PC-3 (cell line): ENCODE measurements around the gene RNF121. TPM values are rescaled to one million over a fixed set of nuclear protein-coding genes. Genes with fewer than 3 reads are reported as not detected.

Source experiments
- ATAC-seq: fragments of 200-7000 bp; cut with Tn5 transposase; 2 replicates; pipeline ENCODE4 v1.9.1; 2020; ENCODE audit warnings: mild to moderate bottlenecking, moderate library complexity
- BruUV-seq: library from RNA; stranded (reverse); fragments of 400-500 nt; replicated peaks from 2 replicates; lab custom pipeline; 2021; lab: Mats Ljungman, UMichigan
- CTCF ChIA-PET: fragments of 300-600 bp; sonication (Branson Sonifier 250); formaldehyde crosslinking; loops from one replicate; lab custom pipeline; 2022; ENCODE audit warnings: antibody characterized with exemption; lab: Charles Lee
- POLR2A ChIA-PET: fragments of 300-600 bp; sonication (Branson Sonifier 250); formaldehyde crosslinking; loops from one replicate; lab custom pipeline; 2022; ENCODE audit warnings: antibody characterized with exemption; ENCODE audit not compliant: unreplicated experiment; lab: Charles Lee
- DNase-seq: peaks from one replicate; pipeline ENCODE4 v3.0.0-alpha.2; 2015
- H2AFZ ChIP-seq: fragments of 300-600 bp; sonication (generic); 2 replicates; pipeline ENCODE4 v1.6.0; 2016; ENCODE audit warnings: antibody characterized with exemption, low read length
- H3F3A ChIP-seq: fragments of 300-600 bp; sonication (generic); one replicate; pipeline ENCODE4 v1.6.0; 2017; ENCODE audit warnings: antibody characterized with exemption, low read length, control low read depth, mild to moderate bottlenecking; ENCODE audit not compliant: unreplicated experiment
- H3K27ac ChIP-seq: fragments of 300-600 bp; sonication (generic); 2 replicates; pipeline ENCODE4 v1.5.1; 2016; ENCODE audit warnings: mild to moderate bottlenecking, low read length
- H3K27me3 ChIP-seq: fragments of 300-600 bp; sonication (generic); 2 replicates; pipeline ENCODE4 v1.6.1; 2016; ENCODE audit warnings: low read length, mixed read lengths
- H3K36me3 ChIP-seq: fragments of 300-600 bp; sonication (generic); 2 replicates; pipeline ENCODE4 v1.6.1; 2016; ENCODE audit warnings: low read depth, mixed run types, low read length, mixed read lengths
- H3K4me1 ChIP-seq: fragments of 300-600 bp; sonication (generic); 2 replicates; pipeline ENCODE4 v1.5.1; 2016; ENCODE audit warnings: low read length; ENCODE audit not compliant: insufficient read depth
- H3K4me2 ChIP-seq: fragments of 300-600 bp; sonication (generic); 2 replicates; pipeline ENCODE4 v1.6.0; 2016; ENCODE audit warnings: low read length
- H3K4me3 ChIP-seq: fragments of 300-600 bp; sonication (generic); 2 replicates; pipeline ENCODE4 v1.5.1; 2016; ENCODE audit warnings: mild to moderate bottlenecking, low read length, mixed read lengths
- H3K79me2 ChIP-seq: fragments of 300-600 bp; sonication (generic); 2 replicates; pipeline ENCODE4 v1.6.1; 2017; ENCODE audit warnings: low read length, mixed read lengths
- H3K9ac ChIP-seq: fragments of 300-600 bp; sonication (generic); 2 replicates; pipeline ENCODE4 v1.6.0; 2016; ENCODE audit warnings: mild to moderate bottlenecking, low read length
- H3K9me2 ChIP-seq: fragments of 300-600 bp; sonication (generic); replicated peaks from 2 replicates; pipeline ENCODE4 v1.6.1; 2016; ENCODE audit warnings: mixed run types, low read length, mixed read lengths
- H3K9me3 ChIP-seq: fragments of 300-600 bp; sonication (generic); 2 replicates; pipeline ENCODE4 v1.6.1; 2016; ENCODE audit warnings: low read length, mixed read lengths
- H4K20me1 ChIP-seq: fragments of 300-600 bp; sonication (generic); 2 replicates; pipeline ENCODE4 v1.6.1; 2016; ENCODE audit warnings: low read length, mixed read lengths
- CTCF ChIP-seq: fragments of 300-600 bp; sonication (generic); conservative IDR thresholded peaks from 2 replicates; pipeline ENCODE4 v1.5.1; 2017; ENCODE audit warnings: antibody characterized with exemption, low read depth, mild to moderate bottlenecking, low read length
- EZH2 ChIP-seq: fragments of 300-600 bp; sonication (generic); IDR thresholded peaks from one replicate; pipeline ENCODE4 v1.6.1; 2017; ENCODE audit warnings: antibody characterized with exemption, mild to moderate bottlenecking, low read length; ENCODE audit not compliant: unreplicated experiment
- EZH2phosphoT487 ChIP-seq: fragments of 300-600 bp; sonication (generic); IDR thresholded peaks from 2 replicates; pipeline ENCODE4 v1.6.1; 2018; ENCODE audit warnings: mild to moderate bottlenecking, antibody characterized with exemption, low read length, borderline replicate concordance
- intact Hi-C: fragments of 100-400 bp; cut with micrococcal nuclease; formaldehyde crosslinking; loops from 2 replicates; pipeline ENCODE4 v1.9.0; 2023
- total RNA-seq: library from RNA; depleted of rRNA; stranded (reverse); fragments of >200 nt; gene quantifications from 2 replicates; pipeline ENCODE4 v1.2.3, GENCODE V29; 2014

RNF121 gene
- total RNA-seq, 1 experiment from 2014 or later = 40.2 TPM

- H3K9me3 ChIP-seq = no peaks in the 10 kb centered on the region
- DNase-seq (peak; percentile 19), ATAC-seq (no peak)
- CTCF ChIA-PET = no interaction called here
- no peak overlapping the region for H3K9ac ChIP-seq
- peaks cover 7% of the 10 kb centered on the region; the same call in 1 of the 2 replicates for H3K36me3 ChIP-seq
- BruUV-seq = no TSS peak
- no peak overlapping the region for H3K4me2 ChIP-seq
- no peaks in the 10 kb centered on the region for H3K27me3 ChIP-seq
- no peak for TF ChIP-seq CTCF
- TF ChIP-seq EZH2 = no peak
- no peak for TF ChIP-seq EZH2phosphoT487
- H4K20me1 ChIP-seq = peaks cover 18% of the 10 kb centered on the region
- H3K79me2 ChIP-seq = peaks cover 98% of the 10 kb centered on the region
- no peak overlapping the region for H2AFZ ChIP-seq
- POLR2A ChIA-PET = no interaction called here
- 0 out of 2 replicates have a peak, but pooled peaks cover 3% of the 10 kb centered on the region for H3K4me1 ChIP-seq
- no peak overlapping the region for H3K27ac ChIP-seq
- intact Hi-C loops = no loop called here
- H3K4me3 ChIP-seq = no peak overlapping the region
- no peaks in the 10 kb centered on the region for H3K9me2 ChIP-seq
- H3F3A ChIP-seq = no peaks in the 10 kb centered on the region
These were observed 8.0 kb downstream of the RNF121 start for GRCh38 chr11:71936825-71937224.

GRCh38 chr11:71937826-71938225, 9.0 kb downstream of the RNF121 start:
- Histone ChIP-seq H3K27me3 (no peaks in the 10 kb centered on the region), H3K4me2 (no peak overlapping the region), H3F3A (no peaks in the 10 kb centered on the region), H3K4me1 (0 out of 2 replicates have a peak, but pooled peaks cover 3% of the 10 kb centered on the region), H3K9me3 (no peaks in the 10 kb centered on the region), H3K9me2 (no peaks in the 10 kb centered on the region), H4K20me1 (peaks cover 18% of the 10 kb centered on the region), H2AFZ (no peak overlapping the region), H3K79me2 (peaks cover 95% of the 10 kb centered on the region), H3K27ac (no peak overlapping the region), H3K9ac (no peak overlapping the region), H3K4me3 (no peak overlapping the region), H3K36me3 (peaks cover 7% of the 10 kb centered on the region; the same call in 1 of the 2 replicates)
- no peak for ATAC-seq
- ChIA-PET CTCF (no interaction called here), POLR2A (no interaction called here)
- no peak for DNase-seq
- no peak for TF ChIP-seq EZH2phosphoT487
- no TSS peak for BruUV-seq
- intact Hi-C loops = no loop called here

- Histone ChIP-seq H3K9ac (no peak overlapping the region), H2AFZ (no peak overlapping the region), H4K20me1 (0 out of 2 replicates have a peak, but pooled peaks cover 3% of the 10 kb centered on the region), H3K79me2 (peaks cover 86% of the 10 kb centered on the region), H3K4me2 (no peak overlapping the region), H3K4me1 (peaks cover 24% of the 10 kb centered on the region), H3K36me3 (peaks cover 7% of the 10 kb centered on the region; the same call in 1 of the 2 replicates), H3F3A (peaks cover 6% of the 10 kb centered on the region), H3K4me3 (no peak overlapping the region), H3K9me2 (no peaks in the 10 kb centered on the region), H3K9me3 (no peaks in the 10 kb centered on the region), H3K27ac (no peak overlapping the region), H3K27me3 (no peaks in the 10 kb centered on the region)
- BruUV-seq = no TSS peak
- POLR2A ChIA-PET = no interaction called here
- ATAC-seq (no peak), DNase-seq (no peak)
- intact Hi-C loops = no loop called here
- CTCF ChIA-PET = no interaction called here
- TF ChIP-seq EZH2phosphoT487 (no peak), CTCF (no peak), EZH2 (no peak)
These were observed 11.8 kb downstream of the RNF121 start for GRCh38 chr11:71940561-71941219.
